Right renal cortex interstitium (tissue), 3 donors: ENCODE data around the gene ERC2. TPM values are rescaled to one million over a fixed set of nuclear protein-coding genes. Genes with fewer than 3 reads are reported as not detected.

Experiments
- DNase-seq, 3 donors: peaks; one replicate each; pipeline ENCODE4 v3.0.0-alpha.2; 2013; ENCODE audit warnings: low read depth in 3 of 3, low spot score in 2 of 3
- polyA plus RNA-seq, 3 donors: library from polyadenylated mRNA; unstranded; fragments of 120-200 nt; gene quantifications; one replicate each; pipeline ENCODE4 v1.2.1, GENCODE V29; 2013; ENCODE audit not compliant: insufficient read length in 3 of 3

The ERC2 gene
- polyA plus RNA-seq, 3 donors, result 3.5 to 4.0 (median 3.7) TPM

DNA sequence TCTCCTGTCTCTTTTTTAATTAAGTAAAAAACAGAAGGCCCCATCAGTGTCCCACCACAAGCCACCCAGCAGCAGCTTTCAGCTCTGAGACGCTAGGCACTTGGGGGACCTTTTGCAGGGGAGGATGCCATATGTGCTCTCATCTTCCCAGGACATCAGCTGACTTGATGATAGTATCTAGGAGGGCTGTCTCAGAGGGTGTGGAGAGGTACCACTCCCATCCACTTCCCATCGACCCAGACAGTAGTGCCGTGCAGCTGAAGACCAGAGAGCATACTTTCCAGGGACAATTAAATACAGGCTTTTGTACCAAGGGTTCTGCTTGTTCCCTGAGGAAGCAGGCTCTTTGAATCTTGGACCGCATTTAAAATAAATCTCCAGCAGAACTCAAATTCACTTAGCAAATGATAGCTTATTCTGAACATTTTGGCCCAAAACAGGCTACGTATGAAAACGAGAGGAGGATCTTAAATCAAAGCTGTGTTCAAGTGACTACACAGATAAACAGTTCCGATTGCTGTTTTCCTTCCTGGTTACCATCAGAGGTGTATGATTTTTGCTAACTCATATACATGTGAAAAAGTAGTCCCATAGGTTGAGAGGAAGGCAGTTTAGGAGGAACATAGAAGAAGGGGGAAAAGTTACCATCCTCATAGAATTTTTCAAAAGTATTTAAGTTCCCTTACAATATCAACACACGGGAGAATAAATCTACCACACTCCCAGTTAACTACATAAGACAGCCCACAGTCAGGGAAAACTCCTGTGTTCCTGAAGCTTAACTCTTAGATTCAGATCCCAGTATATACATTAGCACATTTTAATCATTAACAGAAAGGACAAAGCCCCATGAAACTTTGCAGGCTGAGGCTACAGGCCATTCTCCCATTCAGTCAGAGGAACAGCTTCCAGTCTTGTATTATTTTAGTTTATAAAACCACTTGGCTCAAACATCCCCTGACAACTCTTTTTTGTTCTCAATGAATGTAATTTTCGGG lies 990.7 kb downstream of the ERC2 start:
- DNase-seq, result no peak

DNA sequence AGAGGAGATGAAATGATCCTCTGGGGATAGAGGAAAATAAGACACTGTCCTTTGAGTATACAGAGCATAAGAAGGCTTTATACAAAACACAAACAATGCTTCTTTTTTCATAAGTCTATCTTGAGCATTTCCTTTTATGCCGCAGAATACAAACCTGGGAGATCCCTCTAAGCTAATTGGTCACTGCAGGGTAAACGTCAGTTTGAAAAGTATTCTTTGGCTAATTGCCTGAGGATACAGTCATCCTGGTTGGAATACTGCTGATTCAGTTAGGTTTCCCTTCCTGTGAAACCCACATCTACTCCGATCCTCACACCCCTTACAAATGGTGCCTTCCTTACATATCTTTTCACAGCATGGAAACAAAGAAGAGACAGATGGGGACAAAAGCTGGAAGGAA lies 991.8 kb downstream of the ERC2 start:
- DNase-seq, result no peak

DNA sequence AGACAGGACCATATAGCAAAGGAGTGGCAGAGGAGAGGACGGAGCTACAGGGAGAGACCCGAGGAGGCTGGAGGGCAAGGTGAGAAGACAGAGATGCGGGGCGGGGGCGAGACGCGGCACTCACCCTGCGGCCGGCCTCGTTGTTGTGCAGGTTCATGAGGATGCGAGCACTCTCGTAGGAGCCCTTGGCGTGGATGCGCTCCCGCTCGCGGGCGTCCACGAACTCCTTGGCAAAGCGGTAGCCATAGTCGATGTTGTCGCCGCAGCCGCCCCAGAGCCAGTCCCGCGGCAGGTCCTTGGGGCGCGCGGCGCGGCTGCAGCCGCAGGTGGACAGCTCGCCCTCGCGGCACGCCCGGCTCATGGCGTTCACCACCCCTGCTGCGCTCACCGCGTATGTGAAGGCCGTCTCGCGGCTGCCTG lies 994.0 kb downstream of the ERC2 start:
- DNase-seq, result no peak

DNA sequence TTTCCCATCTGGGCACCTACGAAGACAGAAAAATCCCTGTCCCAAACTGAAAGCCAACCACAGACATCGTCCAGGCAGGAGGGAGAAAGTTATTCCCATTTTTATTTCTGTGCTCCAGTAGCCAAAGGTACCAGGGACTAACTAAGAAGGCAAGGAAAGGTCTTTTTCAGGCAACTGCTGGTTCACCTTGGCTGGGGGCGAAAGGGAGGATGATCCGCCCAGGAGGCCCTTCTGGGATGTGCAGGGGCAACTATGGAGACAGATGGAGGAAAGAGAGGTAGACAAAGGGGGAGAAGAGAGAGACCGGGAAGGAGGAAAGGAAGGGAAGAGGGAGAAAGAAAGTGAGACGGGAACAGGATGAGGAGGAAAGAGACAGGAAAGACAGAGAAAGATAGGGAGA lies 994.5 kb downstream of the ERC2 start:
- no peak for DNase-seq

DNA sequence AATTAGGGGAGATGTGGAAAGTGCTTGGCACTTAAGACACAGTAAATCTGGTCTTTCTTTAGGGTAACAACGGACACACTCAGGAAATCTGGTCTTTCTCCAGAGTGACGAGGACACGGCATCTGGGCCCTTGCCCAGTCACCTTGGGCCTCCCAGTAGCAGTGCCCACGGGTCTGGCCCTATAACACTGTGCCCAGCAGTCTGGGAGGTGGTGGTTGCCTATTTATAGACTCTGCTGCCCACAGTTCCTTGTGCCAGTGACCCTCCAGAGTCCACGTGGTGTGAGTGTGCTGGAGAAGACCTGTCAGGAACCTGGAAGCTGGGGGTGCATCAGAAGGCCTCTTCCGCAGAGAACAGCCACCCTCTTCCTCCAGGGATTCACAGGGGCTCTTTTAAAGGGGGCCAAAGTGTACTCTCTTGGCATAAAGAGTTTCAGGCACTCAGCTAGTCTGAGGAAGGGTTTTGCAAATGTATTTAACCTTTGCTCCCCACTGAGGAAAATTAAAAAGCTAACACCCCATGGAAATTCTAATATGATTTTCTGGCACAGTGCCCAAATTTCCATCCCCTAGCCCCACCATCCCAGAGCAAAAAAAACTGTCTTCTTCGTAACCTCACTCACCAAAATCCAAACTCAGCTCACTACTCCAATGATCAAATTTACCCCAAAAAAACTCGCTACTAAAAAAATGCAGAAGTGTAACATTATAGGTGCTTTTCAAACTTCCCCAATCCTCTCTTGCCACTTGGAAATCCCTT lies 996.6 kb downstream of the ERC2 start:
- DNase-seq, result no peak

DNA sequence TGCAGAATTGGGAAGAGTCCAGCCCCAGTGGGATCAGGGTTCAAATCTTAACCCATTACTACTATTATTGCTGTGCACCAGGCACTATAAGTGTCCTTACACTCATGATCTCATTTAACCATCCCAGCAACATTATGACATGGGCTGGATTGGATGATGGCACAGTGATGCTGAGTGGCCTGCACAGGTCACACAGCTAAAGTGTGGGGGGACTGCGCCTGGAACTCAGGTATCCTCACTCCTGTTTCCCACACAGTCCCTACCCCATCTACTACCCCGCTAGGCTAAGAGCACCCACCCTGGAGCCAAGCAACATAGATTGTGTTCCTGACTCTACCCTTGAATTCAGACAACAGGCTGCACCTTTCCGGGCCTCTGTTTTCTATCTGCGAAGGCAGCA lies 997.2 kb downstream of the ERC2 start:
- DNase-seq, result no peak

DNA sequence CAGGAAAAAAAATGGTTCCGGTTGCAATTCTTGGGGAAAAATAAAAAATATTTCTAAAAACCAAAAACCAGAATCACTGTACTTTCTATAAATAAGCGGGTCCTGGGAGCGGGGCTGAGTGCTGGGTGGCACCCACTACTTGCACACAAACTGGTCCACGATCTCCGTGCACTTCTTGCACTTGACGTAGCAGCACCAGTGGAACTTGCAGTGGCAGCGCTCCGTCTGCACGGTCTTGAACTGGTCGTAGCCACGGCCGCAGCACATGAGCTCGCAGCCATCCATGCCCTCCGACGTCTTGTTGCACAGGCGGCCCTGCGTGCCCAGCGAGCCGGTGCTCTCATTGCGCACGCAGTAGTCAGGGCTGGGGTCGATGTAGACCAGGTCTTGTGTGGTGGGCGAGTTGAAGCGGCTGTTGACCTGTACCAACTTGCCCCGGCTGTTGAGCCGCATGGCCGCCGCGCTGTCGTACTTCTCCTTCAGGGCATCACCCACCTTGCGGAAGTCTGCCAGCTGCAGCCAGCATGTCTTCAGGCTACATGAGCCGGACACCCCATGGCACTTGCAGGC lies 998.2 kb downstream of the ERC2 start:
- DNase-seq, result no peak

DNA sequence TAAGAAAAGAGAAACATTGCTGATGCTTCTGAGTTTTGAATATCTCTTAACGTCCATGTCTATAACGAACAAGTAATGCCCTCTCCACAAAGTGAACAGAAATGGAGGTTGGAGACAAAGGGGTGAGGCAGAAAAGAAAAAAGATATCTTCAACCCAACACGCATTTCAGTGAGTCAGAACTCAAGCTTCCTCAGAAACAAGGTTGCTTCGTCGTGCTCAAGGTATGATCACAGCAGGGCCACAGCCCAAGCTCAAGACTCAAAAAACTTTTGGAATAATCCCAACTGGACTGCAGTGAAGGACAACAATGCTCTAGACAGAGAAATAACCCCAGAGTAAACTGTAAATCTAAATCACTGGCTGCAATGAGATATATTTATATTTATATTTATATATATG lies 1000.0 kb downstream of the ERC2 start:
- DNase-seq, result no peak

DNA sequence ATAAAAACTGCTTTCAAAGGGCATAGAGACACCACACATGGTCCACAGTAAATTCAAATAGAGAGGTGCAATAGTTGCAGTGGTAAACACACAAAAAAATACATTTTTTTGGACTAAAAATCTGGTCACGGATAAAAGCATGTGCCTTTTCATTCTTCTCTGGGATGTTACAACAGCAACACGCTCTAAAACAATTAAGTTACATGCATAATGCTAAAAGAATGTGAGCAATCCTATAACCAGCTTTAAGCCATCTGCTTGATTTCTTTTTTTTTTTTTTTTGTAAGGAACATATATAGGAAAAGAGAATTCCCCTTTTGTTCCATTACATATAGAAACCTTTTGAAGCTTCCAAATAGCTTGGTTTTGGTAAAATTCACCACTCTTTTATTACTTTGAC lies 1001.2 kb downstream of the ERC2 start:
- DNase-seq, result no peak

DNA sequence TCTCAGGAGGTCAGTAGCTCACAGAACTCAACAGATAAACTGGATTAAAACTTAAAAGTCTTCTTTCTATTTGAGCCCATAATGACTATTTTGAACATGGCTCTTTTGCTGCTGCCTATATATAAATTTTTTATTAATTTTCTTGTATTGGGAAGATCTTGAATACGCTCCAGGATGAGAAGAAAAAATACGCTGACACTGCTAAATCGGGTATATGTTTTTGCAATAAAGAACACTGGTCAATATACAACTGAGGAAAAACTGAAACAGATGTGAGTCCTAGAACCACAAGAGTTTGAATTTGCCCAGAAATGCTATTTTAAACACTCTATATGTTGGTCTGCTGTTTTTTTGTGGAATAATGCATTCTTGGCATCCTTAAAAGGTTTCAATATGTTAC lies 1001.7 kb downstream of the ERC2 start:
- no peak for DNase-seq

DNA sequence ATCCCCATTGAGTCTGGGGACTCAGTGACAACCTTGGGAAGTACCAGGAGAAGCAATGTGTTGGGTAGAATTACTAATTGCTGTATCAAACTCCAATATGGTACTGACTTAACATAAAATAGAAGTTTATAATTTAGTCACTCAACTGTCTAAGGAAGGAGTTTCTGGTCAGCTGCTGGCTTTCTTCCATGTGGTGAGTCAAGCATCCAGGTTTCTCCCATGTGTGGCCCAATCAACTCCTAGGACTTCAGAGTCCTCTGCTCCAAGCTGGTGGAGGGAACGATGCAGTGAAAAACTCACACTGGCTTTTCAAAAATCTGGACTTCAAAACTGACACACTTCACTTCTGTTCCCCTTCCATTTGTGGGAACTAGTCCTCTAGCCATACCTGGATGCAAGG lies 1006.4 kb downstream of the ERC2 start:
- DNase-seq, result no peak

DNA sequence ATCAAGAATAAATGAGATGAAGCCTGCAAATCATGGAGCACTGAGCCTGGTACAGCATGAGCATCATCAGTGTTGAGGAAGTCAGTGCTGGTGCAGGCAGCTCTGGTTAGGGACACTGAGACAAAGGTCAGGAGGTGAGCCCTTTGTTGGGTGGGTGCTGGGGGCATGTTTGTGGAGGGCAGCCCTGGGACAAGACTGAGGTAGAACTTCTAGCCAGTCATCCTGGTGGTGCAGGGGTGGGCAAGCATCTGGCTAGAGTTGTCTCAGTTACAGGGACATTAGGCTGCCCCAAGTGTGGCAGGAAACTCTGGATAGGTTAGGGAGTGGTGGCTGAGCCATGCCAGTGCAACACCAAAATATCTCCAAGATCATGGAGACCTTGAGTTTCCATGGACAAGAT lies 1008.4 kb downstream of the ERC2 start:
- no peak for DNase-seq

Other genes with a start within 250 kb of the ERC2 start
- 10 to 100 TPM; 29.2 to 35.1 (median 34.5) TPM for gene CCDC66, start 88.7 kb upstream of the ERC2 start, polyA plus RNA-seq
- 10 to 100 TPM; 75.0 to 89.4 (median 82.7) TPM for gene TASOR, start 214.8 kb upstream of the ERC2 start, polyA plus RNA-seq